ENCODE data around the gene UCK2. TPM values are rescaled to one million over a fixed set of nuclear protein-coding genes. Genes with fewer than 3 reads are reported as not detected.
A peak's percentile ranks its signal among the peaks of the same experiment; 100 is the strongest.

The UCK2 gene
- total RNA-seq, 6 experiments from 2014 or later = 42.5 to 60.0 (median 52.1) TPM

DNA sequence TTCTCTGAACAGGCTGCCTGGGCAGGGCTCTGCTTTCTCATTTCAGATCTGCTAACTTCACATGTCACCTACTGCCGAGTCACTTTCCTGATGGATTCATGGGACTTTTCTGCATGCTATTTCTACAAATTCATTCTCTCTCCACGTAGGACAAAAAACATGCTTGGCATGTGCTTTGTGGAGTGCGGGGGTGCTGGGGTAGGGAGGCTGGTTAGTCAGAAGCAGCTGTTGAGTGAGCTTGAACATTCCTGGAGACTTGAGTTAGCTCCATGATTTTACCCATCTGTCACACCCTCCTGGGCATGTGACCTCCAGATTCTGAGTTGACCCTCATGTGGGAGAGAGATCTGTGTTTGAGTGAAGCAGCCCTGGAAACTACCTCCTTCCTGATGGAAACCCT lies 71.4 kb downstream of the UCK2 start:
- Mint-ChIP-seq H3K27ac (peak overlapping the region; percentile 98), H3K9me3 (no peaks in the 10 kb centered on the region), H3K4me1 (ENCODE audit: low read depth) (peaks cover 91% of the 10 kb centered on the region), H3K36me3 (ENCODE audit: low read depth) (peaks cover 44% of the 10 kb centered on the region), H3K27me3 (ENCODE audit: insufficient read depth) (peaks cover 10% of the 10 kb centered on the region), H3K4me3 (peak overlapping the region; percentile 71)
- TF ChIP-seq, protein P1, sequence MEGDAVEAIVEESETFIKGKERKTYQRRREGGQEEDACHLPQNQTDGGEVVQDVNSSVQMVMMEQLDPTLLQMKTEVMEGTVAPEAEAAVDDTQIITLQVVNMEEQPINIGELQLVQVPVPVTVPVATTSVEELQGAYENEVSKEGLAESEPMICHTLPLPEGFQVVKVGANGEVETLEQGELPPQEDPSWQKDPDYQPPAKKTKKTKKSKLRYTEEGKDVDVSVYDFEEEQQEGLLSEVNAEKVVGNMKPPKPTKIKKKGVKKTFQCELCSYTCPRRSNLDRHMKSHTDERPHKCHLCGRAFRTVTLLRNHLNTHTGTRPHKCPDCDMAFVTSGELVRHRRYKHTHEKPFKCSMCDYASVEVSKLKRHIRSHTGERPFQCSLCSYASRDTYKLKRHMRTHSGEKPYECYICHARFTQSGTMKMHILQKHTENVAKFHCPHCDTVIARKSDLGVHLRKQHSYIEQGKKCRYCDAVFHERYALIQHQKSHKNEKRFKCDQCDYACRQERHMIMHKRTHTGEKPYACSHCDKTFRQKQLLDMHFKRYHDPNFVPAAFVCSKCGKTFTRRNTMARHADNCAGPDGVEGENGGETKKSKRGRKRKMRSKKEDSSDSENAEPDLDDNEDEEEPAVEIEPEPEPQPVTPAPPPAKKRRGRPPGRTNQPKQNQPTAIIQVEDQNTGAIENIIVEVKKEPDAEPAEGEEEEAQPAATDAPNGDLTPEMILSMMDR (IDR thresholded peaks at IDR 0.05) = no peak
- DNase-seq = peak; percentile 98

DNA sequence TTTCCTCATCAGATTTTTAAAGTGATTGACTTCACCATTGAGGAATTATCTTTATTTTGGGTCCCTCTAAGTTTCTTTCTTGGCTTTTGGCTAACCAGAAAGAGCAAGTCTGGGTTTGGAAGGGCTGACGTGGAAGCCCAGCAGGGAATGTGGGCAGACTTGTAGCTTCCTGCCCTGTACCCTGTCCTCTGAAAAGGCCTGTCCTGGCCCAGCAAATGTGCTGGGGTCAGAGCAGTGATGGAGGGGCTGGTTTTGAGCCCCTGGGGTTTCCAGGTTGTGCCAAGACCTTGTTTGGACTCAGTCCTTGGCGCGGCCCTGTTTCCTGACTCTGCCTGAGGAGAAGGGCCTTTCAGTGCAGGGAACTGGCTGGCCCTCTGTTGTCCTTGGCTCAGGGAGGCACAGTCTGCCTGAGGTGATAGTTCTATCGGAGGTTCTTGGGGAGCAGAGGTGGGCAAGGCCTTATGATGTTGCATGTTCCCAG lies 72.1 kb downstream of the UCK2 start:
- no peak for DNase-seq
- Mint-ChIP-seq H3K9me3 (no peaks in the 10 kb centered on the region), H3K4me3 (peak overlapping the region; percentile 71), H3K4me1 (ENCODE audit: low read depth) (peaks cover 91% of the 10 kb centered on the region), H3K36me3 (ENCODE audit: low read depth) (peaks cover 40% of the 10 kb centered on the region), H3K27ac (peak overlapping the region; percentile 98), H3K27me3 (ENCODE audit: insufficient read depth) (peaks cover 10% of the 10 kb centered on the region)
- TF ChIP-seq, protein P1 (IDR thresholded peaks at IDR 0.05) = no peak

DNA sequence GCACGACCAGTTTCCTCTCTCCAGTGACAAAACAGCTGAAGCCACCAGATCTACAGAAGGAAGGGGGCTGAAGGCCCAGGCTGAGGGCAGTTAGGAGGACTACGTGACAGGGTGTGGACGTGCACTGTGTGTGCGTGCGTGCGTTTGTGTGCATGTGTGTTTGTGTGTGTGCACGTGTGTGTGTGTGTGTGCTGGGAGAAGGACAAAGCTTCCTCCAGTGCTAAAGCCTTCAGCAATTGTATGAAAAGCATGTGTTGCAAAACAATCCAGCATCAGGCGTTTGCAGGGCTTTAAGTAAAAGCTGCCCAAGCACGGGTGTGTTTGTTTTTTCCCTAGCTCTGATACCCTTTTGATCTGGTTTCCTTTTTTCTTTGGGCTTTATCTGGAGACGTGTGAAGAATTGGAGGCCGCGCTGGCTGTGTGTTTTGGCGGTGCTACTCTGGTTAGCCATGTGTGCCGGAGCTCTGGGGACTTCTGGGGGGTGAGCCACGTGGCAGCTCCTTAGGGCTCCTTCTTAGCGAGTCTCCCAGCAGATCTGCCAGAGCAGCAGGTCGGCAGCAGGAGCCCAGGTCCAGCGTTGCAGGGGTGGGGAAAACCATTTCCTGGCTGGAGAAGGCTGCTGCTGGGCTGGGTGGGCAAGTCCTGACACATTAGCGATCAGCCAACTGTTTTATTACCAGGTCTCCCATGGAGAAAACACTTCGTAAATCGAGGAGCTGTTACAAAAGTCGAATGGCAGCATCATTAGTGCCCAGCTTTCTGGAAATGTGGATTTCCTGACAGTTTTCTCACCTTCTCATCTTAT lies 73.4 kb downstream of the UCK2 start:
- H3K4me3 Mint-ChIP-seq = no peak overlapping the region
- peaks cover 13% of the 10 kb centered on the region for H3K27me3 Mint-ChIP-seq (ENCODE audit: insufficient read depth)
- H3K9me3 Mint-ChIP-seq = no peaks in the 10 kb centered on the region
- no peak for DNase-seq
- peaks cover 42% of the 10 kb centered on the region for H3K36me3 Mint-ChIP-seq (ENCODE audit: low read depth)
- peaks cover 87% of the 10 kb centered on the region for H3K4me1 Mint-ChIP-seq (ENCODE audit: low read depth)
- TF ChIP-seq, protein P1 (IDR thresholded peaks at IDR 0.05) = no peak
- H3K27ac Mint-ChIP-seq = peak overlapping the region; percentile 98

DNA sequence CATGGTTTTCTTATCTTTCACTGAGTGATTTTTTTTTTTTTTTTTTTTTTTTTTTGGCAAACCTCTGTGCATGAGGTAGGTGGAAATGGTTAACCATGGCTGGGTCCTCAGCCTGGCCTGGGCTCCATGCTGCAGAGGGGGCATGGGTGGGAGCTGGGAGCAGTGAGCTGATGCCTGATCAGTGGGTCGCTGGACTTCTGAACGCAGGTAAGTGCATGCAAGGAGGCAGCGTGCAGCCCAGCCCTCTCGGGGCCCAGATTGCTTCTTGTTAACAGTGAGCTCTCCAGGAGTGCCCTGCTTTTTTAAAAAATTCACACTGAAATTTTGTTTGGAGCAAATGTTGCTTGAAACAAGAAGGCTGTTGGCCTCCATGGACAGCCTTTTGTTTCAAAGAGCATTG lies 75.2 kb downstream of the UCK2 start:
- peaks cover 8% of the 10 kb centered on the region for H3K27me3 Mint-ChIP-seq (ENCODE audit: insufficient read depth)
- H3K27ac Mint-ChIP-seq = peak overlapping the region; percentile 13; the same call in 1 of the 2 replicates
- TF ChIP-seq, protein P1 (IDR thresholded peaks at IDR 0.05) = no peak
- H3K36me3 Mint-ChIP-seq (ENCODE audit: low read depth) = peaks cover 39% of the 10 kb centered on the region
- H3K9me3 Mint-ChIP-seq = no peaks in the 10 kb centered on the region
- DNase-seq = no peak
- no peak overlapping the region for H3K4me3 Mint-ChIP-seq
- H3K4me1 Mint-ChIP-seq (ENCODE audit: low read depth) = peaks cover 85% of the 10 kb centered on the region

DNA sequence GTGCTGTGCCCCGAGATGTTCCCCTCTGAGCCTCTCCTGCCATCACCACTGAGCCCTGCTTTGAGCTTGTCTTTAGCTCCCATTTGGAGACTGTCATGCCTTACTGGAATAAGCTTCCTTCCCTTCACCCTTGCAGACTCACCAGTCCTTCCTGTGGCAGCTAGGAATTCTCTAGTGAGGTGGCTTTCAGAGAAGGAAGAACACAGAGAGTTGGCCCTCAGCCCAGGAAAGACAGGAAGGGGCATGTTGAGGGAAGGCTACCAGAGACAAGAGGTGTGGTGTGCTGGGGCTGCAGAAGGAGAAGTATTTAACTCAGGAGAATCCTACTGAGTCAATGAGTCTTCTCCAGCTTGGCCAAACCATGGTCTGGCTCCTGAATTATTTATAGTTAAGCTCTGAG lies 76.3 kb downstream of the UCK2 start:
- peak overlapping the region; percentile 85 for H3K27ac Mint-ChIP-seq
- peaks cover 10% of the 10 kb centered on the region for H3K27me3 Mint-ChIP-seq (ENCODE audit: insufficient read depth)
- TF ChIP-seq, protein P1 (IDR thresholded peaks at IDR 0.05) = no peak
- peaks cover 85% of the 10 kb centered on the region for H3K4me1 Mint-ChIP-seq (ENCODE audit: low read depth)
- peak; percentile 82 for DNase-seq
- peak overlapping the region; percentile 51 for H3K4me3 Mint-ChIP-seq
- no peaks in the 10 kb centered on the region for H3K9me3 Mint-ChIP-seq
- H3K36me3 Mint-ChIP-seq (ENCODE audit: low read depth) = peaks cover 45% of the 10 kb centered on the region

Data from HFFc6 (cell line).